ENCODE results near the gene NDUFV3. TPM values are rescaled to one million over a fixed set of nuclear protein-coding genes. Genes with fewer than 3 reads are reported as not detected.

Gene NDUFV3
- total RNA-seq (10 to 100 TPM; 33.9 to 51.3 (median 42.3) TPM), polyA plus RNA-seq (10 to 100 TPM; 19.2 to 19.6 (median 19.3) TPM)
- long read RNA-seq, donor 1, full-length matches to known transcripts = 8 of 8 reads
- long read RNA-seq, donor 1, partial matches to known transcripts = 0 of 8 reads
- long read RNA-seq, donor 1, other reads (novel, unspliced or antisense) = 0 of 8 reads
- long read RNA-seq, donor 2, full-length matches to known transcripts = 21 of 21 reads
- long read RNA-seq, donor 2, partial matches to known transcripts = 0 of 21 reads
- long read RNA-seq, donor 2, other reads (novel, unspliced or antisense) = 0 of 21 reads
- long read RNA-seq, donor 3, full-length matches to known transcripts = 9 of 9 reads
- long read RNA-seq, donor 3, partial matches to known transcripts = 0 of 9 reads
- long read RNA-seq, donor 3, other reads (novel, unspliced or antisense) = 0 of 9 reads
- long read RNA-seq, donor 4, full-length matches to known transcripts = 1 of 1 reads
- long read RNA-seq, donor 4, partial matches to known transcripts = 0 of 1 reads
- long read RNA-seq, donor 4, other reads (novel, unspliced or antisense) = 0 of 1 reads
- long read RNA-seq, donor 5, full-length matches to known transcripts = 17 of 23 reads
- long read RNA-seq, donor 5, partial matches to known transcripts = 6 of 23 reads
- long read RNA-seq, donor 5, other reads (novel, unspliced or antisense) = 0 of 23 reads
- long read RNA-seq, donor 6, full-length matches to known transcripts = 32 of 76 reads
- long read RNA-seq, donor 6, partial matches to known transcripts = 44 of 76 reads
- long read RNA-seq, donor 6, other reads (novel, unspliced or antisense) = 0 of 76 reads
- long read RNA-seq, donor 7, full-length matches to known transcripts = 18 of 24 reads
- long read RNA-seq, donor 7, partial matches to known transcripts = 6 of 24 reads
- long read RNA-seq, donor 7, other reads (novel, unspliced or antisense) = 0 of 24 reads
- long read RNA-seq, donor 8, full-length matches to known transcripts = 12 of 23 reads
- long read RNA-seq, donor 8, partial matches to known transcripts = 11 of 23 reads
- long read RNA-seq, donor 8, other reads (novel, unspliced or antisense) = 0 of 23 reads
- long read RNA-seq, donor 9, full-length matches to known transcripts = 18 of 29 reads
- long read RNA-seq, donor 9, partial matches to known transcripts = 11 of 29 reads
- long read RNA-seq, donor 9, other reads (novel, unspliced or antisense) = 0 of 29 reads
- long read RNA-seq, donor 10, full-length matches to known transcripts = 7 of 7 reads
- long read RNA-seq, donor 10, partial matches to known transcripts = 0 of 7 reads
- long read RNA-seq, donor 10, other reads (novel, unspliced or antisense) = 0 of 7 reads

GRCh38 chr21:42892931-42893755 lies at the start of gene NDUFV3:
NDUFV3 (plus strand) TSS chr21:42893309; CDS start chr21:42893334, 25 bp downstream.
- Histone ChIP-seq H3K27ac (peak within 1 kb of the TSS; percentile 92 to 99 (median 97)), H3K27me3 (no peaks in the 10 kb centered on the region), H3K36me3 (peaks cover 15 to 26% (median 21%) of the 10 kb centered on the region in 4 donors), H3K4me3 (peak within 1 kb of the TSS; percentile 75 to 96 (median 91)), H3K4me1 (peaks cover 4 to 46% (median 24%) of the 10 kb centered on the region in 4 donors), H3K9me3 (no peaks in the 10 kb centered on the region)
- TF ChIP-seq EP300 (IDR thresholded peaks at IDR 0.05) (no peak), POLR2A (IDR thresholded peaks at IDR 0.05) (peak in 2 of 4 donors; percentile 27 to 86), POLR2AphosphoS5 (IDR thresholded peaks at IDR 0.05) (peak; percentile 77 to 97 (median 97)), CTCF (IDR thresholded peaks at IDR 0.05) (peak in 1 of 7 experiments; percentile 13)
- peak; percentile 100 for DNase-seq
- WGBS, 5 donors = 0 to 1% (median 0%) methylated on average over 16 to 87 of the region's 87 CpGs
- intact Hi-C loops (cut with DNase I; ENCODE audit: low total_unique reads) = no loop called here

DNA sequence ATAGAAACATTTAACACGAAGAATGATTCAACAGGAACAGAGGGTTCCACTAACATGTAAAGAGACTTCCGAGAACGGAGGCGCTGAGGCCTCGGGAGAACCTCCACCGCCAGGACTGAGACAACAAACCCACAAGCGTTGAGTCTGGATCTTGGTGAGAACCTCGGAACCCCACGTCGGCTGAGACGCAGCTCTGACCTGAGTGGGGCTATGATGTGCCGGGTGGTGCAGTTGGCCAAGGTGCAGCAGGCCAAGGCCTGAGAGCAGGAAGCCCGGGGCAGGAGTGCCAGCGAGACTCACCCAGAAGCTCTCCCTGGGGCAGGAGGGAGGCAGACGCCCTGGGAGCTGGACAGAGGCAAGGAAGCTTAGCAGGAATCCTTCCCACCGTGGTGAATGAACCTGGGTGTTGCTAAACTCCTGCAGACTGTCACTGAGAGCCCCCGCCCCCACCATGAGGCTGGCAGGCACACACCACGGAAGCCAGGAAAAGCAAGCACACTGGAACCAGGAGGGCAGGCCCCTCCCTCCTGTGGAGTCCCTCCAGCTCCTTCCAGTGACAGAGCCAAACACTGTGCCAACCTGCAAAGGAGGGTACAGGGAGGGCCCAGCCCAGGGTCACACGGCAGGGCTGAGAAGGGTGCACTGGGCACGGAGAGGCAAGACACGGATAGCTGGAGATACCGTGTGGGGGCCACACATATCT lies 48.5 kb upstream of the NDUFV3 start:
- DNase-seq = peak in 1 of 2 donors; percentile 82
- 49 to 80% (median 54%) methylated on average over 17 to 22 of the region's 22 CpGs for WGBS, 5 donors
- H3K9me3 ChIP-seq = no peaks in the 10 kb centered on the region
- H3K27me3 ChIP-seq = no peaks in the 10 kb centered on the region
- TF ChIP-seq EP300 (IDR thresholded peaks at IDR 0.05) (no peak), POLR2AphosphoS5 (IDR thresholded peaks at IDR 0.05) (no peak), CTCF (IDR thresholded peaks at IDR 0.05) (no peak), POLR2A (IDR thresholded peaks at IDR 0.05) (no peak)
- peak overlapping the region; percentile 48 to 75 (median 55) for H3K27ac ChIP-seq
- H3K4me3 ChIP-seq = no peak overlapping the region
- intact Hi-C loops (cut with DNase I; ENCODE audit: low total_unique reads) = no loop called here
- peaks cover 23 to 98% (median 91%) of the 10 kb centered on the region in 4 donors for H3K36me3 ChIP-seq
- H3K4me1 ChIP-seq = peaks cover 0 to 18% (median 17%) of the 10 kb centered on the region in 4 donors

GRCh38 chr21:42845296-42845965 lies 47.7 kb upstream of the NDUFV3 start:
- peak in 1 of 2 donors; percentile 77 for DNase-seq
- no peaks in the 10 kb centered on the region for H3K27me3 ChIP-seq
- peak overlapping the region; percentile 1 to 75 (median 55) for H3K27ac ChIP-seq
- intact Hi-C loops (cut with DNase I; ENCODE audit: low total_unique reads) = no loop called here
- H3K4me1 ChIP-seq = peaks cover 0 to 18% (median 17%) of the 10 kb centered on the region in 4 donors
- 67 to 84% (median 73%) methylated on average over 21 of the region's 21 CpGs for WGBS, 5 donors
- TF ChIP-seq POLR2AphosphoS5 (IDR thresholded peaks at IDR 0.05) (no peak), CTCF (IDR thresholded peaks at IDR 0.05) (no peak), EP300 (IDR thresholded peaks at IDR 0.05) (no peak), POLR2A (IDR thresholded peaks at IDR 0.05) (no peak)
- H3K36me3 ChIP-seq = peaks cover 30 to 98% (median 91%) of the 10 kb centered on the region in 4 donors
- H3K4me3 ChIP-seq = no peak overlapping the region
- H3K9me3 ChIP-seq = no peaks in the 10 kb centered on the region
